GM12872 (cell line): ENCODE results near the gene CRTC2.

ENCODE experiments used
- TF ChIP-seq, protein P1 (sequence below): IDR thresholded peaks from 3 replicates; pipeline ENCODE4 v1.5.1; 2011; ENCODE audit warnings: low read depth, mild to moderate bottlenecking, low read length, moderate library complexity; ENCODE audit not compliant: insufficient read depth

Gene CRTC2

DNA sequence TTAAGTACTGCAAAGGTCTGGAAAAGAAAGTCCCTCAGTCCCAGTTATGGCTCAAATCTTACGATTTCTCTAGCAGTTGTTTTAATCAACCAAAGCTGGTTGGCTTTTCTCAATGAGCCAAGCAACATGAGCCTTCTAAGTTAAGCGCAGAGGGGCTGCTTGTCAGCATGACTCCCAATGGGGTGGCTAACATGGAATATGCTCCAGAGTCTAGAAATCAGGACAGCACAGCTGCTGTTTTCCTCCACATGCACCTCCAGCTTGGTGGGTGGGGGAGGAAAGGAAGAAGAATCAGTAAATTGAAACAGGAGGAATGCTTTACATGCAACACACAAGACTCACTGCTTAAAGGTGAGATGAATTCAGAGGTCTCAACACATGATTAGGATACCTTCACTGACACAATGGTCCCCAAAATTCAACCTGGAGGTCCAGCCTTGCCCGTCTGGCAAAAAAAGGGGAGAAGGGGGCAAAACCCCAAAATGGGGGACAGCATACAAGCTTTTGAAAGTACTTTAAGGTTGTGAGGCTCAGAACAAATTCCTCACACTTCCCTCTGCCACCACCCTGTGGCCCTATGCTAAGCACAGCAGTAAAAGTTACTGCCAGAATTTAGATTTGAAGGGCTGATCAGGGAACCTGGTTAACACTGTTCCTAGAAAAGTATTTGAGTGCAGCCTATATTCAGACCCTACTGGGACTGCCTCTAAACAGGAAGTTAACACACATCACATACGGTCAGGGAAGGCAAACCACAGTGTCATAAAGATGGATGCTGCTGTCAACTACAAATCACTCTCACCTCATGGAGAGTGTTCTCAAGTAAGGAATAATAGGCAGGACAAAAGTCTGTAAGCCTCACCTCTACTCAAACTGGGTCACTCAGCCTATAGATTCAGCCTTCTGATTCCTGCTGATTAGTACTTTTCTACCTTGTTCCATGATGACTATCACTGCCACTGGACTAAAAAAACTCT lies 38.2 kb downstream of the CRTC2 start:
- TF ChIP-seq, protein P1, sequence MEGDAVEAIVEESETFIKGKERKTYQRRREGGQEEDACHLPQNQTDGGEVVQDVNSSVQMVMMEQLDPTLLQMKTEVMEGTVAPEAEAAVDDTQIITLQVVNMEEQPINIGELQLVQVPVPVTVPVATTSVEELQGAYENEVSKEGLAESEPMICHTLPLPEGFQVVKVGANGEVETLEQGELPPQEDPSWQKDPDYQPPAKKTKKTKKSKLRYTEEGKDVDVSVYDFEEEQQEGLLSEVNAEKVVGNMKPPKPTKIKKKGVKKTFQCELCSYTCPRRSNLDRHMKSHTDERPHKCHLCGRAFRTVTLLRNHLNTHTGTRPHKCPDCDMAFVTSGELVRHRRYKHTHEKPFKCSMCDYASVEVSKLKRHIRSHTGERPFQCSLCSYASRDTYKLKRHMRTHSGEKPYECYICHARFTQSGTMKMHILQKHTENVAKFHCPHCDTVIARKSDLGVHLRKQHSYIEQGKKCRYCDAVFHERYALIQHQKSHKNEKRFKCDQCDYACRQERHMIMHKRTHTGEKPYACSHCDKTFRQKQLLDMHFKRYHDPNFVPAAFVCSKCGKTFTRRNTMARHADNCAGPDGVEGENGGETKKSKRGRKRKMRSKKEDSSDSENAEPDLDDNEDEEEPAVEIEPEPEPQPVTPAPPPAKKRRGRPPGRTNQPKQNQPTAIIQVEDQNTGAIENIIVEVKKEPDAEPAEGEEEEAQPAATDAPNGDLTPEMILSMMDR = peak; percentile 45; the same call in 2 of the 3 replicates

DNA sequence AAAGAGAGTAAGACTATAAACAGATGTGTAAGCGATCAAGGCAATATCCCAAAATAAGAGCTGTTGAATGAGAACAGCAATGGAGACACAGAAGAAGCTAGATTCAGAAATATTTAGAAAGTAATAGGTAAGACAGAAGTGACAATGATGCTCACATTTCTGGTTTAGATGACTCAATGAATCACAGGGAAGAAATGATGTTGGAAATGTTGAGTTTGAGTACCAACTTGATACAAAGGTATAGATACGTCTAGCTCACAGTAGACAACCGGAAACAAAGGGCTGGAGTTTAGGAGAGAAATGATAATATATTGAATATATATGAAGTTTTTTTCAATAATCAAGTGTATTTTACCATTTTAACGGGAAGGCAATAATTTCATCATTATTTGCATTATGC lies 42.1 kb downstream of the CRTC2 start:
- TF ChIP-seq, protein P1 = no peak

DNA sequence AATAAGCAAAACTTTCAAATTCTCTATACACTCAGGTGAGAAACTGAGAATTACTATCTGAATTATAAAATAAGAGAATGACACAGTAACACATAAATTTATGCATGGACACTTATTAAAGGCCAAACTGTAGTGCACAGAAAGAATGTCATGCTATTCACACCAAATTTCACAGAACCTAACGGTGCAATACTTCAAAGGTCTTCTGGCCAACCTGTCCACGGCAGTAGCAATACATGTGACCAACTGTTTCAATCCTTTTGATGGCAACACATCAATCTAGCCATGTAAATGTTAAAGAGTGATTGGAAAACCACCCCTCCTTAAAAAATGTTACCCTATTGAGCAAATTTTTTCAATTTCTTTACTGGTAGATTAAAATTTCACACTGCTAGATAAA lies 46.1 kb downstream of the CRTC2 start:
- TF ChIP-seq, protein P1 = no peak

- TF ChIP-seq, protein P1 = no peak
Measured at GRCh38 chr1:153908071-153908470, 50.3 kb downstream of the CRTC2 start.

DNA sequence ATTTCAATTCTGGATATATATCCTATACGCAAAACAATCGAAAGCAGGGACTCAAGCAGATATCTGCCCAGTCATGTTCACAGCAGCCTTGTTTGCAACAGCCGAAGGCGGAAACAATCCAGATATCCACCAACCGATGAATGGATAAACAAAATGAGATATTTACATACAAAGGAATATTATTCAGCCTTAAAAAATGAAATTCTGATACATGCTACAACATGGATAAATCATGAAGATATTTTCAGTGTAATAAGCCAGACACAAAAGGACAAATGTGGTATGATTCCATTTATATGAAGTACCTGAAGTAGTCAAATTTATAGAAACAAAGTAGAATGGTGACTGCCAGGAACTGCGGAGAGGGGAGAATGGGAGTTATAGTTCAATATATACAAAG lies 51.3 kb downstream of the CRTC2 start:
- TF ChIP-seq, protein P1 = no peak

DNA sequence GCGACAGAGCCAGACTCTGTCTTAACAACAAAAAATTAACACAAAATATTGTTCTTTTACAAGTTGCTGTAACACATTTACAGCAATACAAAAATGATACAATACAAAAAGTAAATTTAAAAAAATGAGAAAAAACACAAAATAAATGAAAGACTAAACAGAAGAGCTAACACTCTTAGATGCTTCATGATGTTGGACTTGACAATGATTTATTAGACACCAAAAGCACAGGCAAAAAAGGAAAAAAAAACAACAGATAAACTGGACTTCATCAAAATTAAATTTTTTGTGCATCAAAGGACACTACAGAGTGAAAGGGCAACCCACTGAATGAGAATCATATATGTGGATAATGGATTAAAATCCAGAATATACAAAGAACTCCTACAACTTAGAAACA lies 52.0 kb downstream of the CRTC2 start:
- TF ChIP-seq, protein P1 = no peak

- TF ChIP-seq, protein P1 = no peak
Measured at GRCh38 chr1:153903841-153904455, 54.5 kb downstream of the CRTC2 start.
